Right cardiac atrium (tissue), 5 donors: ENCODE results near the gene TRIM29. TPM values are rescaled to one million over a fixed set of nuclear protein-coding genes. Genes with fewer than 3 reads are reported as not detected.
A peak's percentile ranks its signal among the peaks of the same experiment; 100 is the strongest.

Experiments
- ATAC-seq, 2 donors: fragments of 200-7000 bp; cut with Tn5 transposase; one replicate each; pipeline versions ENCODE4 v1.8.0 to v1.9.1; 2020; ENCODE audit warnings: moderate library complexity in 2 of 2, mild to moderate bottlenecking in 1 of 2
- DNase-seq, 3 donors: peaks; one replicate each; pipeline ENCODE4 v3.0.0-alpha.2; 2020
- H3K27ac ChIP-seq: one replicate; pipeline ENCODE4 v1.5.1; 2013; ENCODE audit warnings: mild to moderate bottlenecking, low read length, control low read depth, moderate library complexity
- H3K27me3 ChIP-seq: one replicate; pipeline ENCODE4 v1.6.1; 2013; ENCODE audit not compliant: control insufficient read depth, insufficient read depth
- H3K4me1 ChIP-seq: one replicate; pipeline ENCODE4 v1.6.1; 2013; ENCODE audit warnings: low read length; ENCODE audit not compliant: control insufficient read depth, insufficient read depth
- H3K4me3 ChIP-seq: one replicate; pipeline ENCODE4 v1.5.1; 2013; ENCODE audit warnings: low read length, control low read depth
- H3K9me3 ChIP-seq: one replicate; pipeline ENCODE4 v1.6.1; 2013; ENCODE audit warnings: low read length; ENCODE audit not compliant: control insufficient read depth
- WGBS: extraction: QIAGEN DNeasy Blood & Tissue Kit; methylation state at CpG from one replicate; pipeline ENCODE4 v1.1.7; 2013; 5-methylcytosine and 5-hydroxymethylcytosine counted together
- intact Hi-C, 4 donors: fragments of 100-400 bp; cut with DNase I; formaldehyde crosslinking; loops; one replicate each; pipeline versions ENCODE4 v1.11.0 to v1.14.0; 2022 to 2023
- polyA plus RNA-seq: library from polyadenylated mRNA; stranded (reverse); fragments of 200-250 nt; gene quantifications from one replicate; pipeline ENCODE4 v1.2.3, GENCODE V29; 2013
- total RNA-seq, 4 donors: library from RNA; stranded (reverse); fragmentation: NEBNext Ultra II Directional; extraction: Animal tissue kit (Norgen Biotek cat#: 25700); gene quantifications; one replicate each; pipeline ENCODE4 v1.2.1, GENCODE V29; 2021
- donor health status: healthy with polysubstance abuse.
- donor health status: DM: no; HTN: yes; CAD: no.
- donor health status: DM: no; HTN: no; CAD: no.
- donor health status: DM: no; HTN: yes; CAD: no; lungs with severe emphysema.
- donor health status: DM: yes; HTN: yes; CAD: no.

The TRIM29 gene
- total and polyA plus RNA-seq, 5 donors, result 0.16 to 0.34 TPM; not detected in 3

DNA sequence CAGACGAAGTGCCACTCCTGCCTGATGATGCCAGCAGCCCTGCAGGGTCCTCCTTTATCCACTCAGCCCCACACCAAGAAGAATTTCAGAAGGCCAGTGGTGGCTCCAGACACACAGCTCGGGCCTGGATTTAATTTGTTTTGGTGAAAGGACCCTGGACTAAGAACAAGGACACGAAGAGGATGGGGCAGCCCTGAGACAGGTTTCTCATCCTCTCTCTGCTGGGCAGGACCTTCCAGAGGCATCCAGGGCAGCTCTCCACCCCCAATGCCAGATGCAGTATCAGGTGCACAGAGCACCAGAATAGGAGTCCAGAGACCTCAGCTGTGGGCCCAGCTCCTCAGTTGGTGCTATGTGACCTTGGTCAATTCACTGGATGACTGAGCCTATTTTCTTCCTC lies 72.0 kb downstream of the TRIM29 start:
- DNase-seq, result no peak
- intact Hi-C loops, result no loop called here
- no peak for ATAC-seq
- no peaks in the 10 kb centered on the region for H3K27me3 ChIP-seq
- no peak overlapping the region for H3K4me3 ChIP-seq
- no peaks in the 10 kb centered on the region for H3K4me1 ChIP-seq
- no peaks in the 10 kb centered on the region for H3K9me3 ChIP-seq
- no peak overlapping the region for H3K27ac ChIP-seq
- WGBS, result 74% methylated on average over 3 of the region's 3 CpGs

DNA sequence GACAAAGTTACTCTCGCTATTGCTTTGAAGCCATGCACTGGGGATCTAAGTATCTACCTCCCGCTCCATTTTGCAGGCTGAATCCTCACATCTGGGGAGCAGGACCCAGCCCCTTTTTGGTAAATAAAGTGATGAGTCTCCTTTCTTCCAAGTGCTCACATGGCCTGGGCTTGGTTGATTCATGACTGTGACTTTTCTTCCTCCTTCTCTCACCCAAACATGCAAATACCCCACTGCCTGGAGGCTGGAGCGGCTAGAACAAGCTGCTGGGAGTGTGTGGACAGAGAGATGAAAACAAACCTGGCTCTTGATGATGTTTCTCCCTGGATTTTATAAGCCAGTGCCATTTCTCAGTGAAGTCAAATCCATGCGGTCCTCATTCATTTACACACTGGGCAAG lies 72.7 kb downstream of the TRIM29 start:
- Histone ChIP-seq H3K4me1 (no peaks in the 10 kb centered on the region), H3K27me3 (no peaks in the 10 kb centered on the region), H3K9me3 (no peaks in the 10 kb centered on the region), H3K27ac (no peak overlapping the region), H3K4me3 (no peak overlapping the region)
- ATAC-seq, result no peak
- intact Hi-C loops, result no loop called here
- WGBS, result 91% methylated on average over 4 of the region's 4 CpGs
- DNase-seq, result no peak

DNA sequence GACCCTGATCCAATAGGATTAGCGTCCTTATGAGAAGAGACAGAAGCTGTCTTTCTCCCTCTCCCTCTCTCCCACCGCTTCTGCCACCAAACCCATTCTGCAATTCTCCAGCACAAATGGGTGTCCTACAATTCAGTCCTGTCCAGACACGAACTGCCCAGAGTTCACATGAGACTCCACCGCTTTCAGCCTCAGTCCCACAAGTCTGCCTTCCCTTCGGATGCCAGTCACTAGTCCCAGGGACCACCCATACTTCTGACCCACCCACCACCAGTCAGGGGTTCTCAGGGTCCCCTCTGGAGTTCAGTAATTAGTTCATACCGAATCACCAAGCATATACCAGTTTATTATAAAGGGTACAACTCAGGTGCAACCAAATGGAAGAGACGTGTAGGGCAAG lies 73.6 kb downstream of the TRIM29 start:
- intact Hi-C loops, result no loop called here
- 88% methylated on average over 7 of the region's 7 CpGs for WGBS
- no peaks in the 10 kb centered on the region for H3K27me3 ChIP-seq
- no peak overlapping the region for H3K4me3 ChIP-seq
- no peaks in the 10 kb centered on the region for H3K9me3 ChIP-seq
- H3K4me1 ChIP-seq, result no peaks in the 10 kb centered on the region
- DNase-seq (no peak), ATAC-seq (no peak)
- H3K27ac ChIP-seq, result no peak overlapping the region

DNA sequence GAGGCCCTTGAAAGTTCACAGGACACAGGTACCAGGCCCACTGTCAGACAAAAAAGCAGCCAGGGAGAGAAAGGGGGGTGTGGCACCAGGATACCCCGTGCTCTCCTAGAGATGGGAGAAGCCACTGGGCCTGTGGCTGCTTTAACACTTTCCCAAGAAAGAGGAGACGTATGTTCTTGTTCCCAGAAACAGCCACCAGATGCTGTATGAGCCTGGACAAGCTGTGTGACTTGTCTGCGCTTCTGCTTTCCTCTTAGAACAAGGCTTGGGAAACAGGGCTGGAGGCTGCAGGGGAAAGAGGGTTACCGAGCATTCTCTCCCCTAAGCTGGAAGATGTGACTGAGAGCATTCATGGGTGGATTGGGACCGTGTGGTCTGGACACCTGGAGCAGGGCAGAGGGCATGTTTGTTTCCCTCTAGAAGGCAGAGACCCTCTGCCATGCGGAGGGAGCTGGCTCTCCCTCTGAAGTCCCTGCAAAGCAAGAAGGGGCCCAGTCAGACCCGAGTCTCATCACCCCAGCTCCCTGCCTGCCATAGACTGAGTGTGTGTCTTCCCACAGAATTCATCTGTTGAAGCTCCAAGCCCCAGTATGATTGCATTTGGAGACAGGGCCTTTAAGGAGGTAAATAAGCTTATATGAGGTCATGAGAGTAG lies 74.1 kb downstream of the TRIM29 start:
- 73% methylated on average over 7 of the region's 7 CpGs for WGBS
- H3K4me3 ChIP-seq, result no peak overlapping the region
- no peak for DNase-seq

DNA sequence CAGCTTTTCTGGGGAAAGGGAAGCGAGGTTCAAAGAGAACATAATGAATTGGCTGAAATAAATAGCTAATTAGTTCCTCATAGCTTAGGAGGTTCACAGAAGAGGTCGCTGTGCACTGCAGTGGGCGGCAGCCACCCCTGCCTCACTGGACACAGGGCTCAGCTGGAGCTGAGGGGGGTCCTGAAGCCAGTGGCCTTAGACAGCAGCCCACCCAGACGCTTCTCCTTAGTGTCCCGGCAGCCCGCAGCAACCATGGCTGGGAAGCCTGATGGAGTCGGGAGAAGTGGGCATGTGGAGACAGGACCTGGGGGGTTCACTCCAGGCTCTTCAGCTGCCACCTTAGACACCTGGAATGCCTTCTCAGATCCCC lies 75.4 kb downstream of the TRIM29 start:
- DNase-seq (no peak), ATAC-seq (no peak)
- 63% methylated on average over 7 of the region's 7 CpGs for WGBS

More for the DNA sequence above, 74.1 kb downstream of the TRIM29 start:
- H3K9me3 ChIP-seq, result no peaks in the 10 kb centered on the region
- H3K4me1 ChIP-seq, result no peaks in the 10 kb centered on the region
- H3K27ac ChIP-seq, result no peak overlapping the region
- no peaks in the 10 kb centered on the region for H3K27me3 ChIP-seq
- intact Hi-C loops, result no loop called here
- ATAC-seq, result no peak

DNA sequence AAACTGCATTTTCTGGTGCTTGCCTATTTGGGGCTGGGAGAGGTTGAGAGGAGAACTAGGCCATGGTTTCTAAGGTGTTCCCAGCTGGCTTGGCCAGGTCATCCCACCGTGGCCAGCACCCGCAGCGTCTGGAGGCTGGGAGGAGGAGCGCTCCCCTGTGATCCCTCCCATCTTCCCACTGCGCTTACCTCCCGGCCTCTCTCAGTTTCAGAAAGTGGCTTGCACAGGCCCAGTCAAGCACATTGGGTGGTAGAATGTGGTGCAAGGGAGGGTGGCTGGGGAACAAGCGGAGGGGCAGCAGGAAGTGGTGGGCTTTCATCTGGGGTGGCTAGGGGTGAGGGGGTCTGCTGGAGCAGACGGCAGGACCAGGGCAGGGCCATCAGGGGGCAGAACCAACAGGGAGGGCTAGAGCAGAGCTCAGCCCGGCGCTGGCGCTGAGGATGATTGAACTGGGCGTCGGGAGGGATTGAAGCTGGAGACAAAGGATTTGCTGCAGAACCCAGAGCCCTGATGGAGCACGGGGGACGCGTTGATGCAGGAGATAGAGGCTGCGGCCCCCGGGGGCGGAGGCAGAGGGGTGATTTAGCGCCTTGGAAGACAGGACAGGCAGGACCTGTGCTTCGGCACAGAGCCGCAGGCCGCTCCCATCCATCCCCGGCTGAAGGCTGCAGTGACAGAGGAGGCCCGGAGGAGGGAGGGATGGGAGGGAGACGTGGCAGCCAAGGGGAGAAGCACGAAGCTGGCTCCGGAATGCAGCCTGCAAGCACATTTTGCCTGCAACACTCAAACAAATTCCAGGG lies 76.0 kb downstream of the TRIM29 start:
- Histone ChIP-seq H3K4me3 (no peak overlapping the region), H3K27ac (no peak overlapping the region), H3K9me3 (no peaks in the 10 kb centered on the region), H3K4me1 (no peaks in the 10 kb centered on the region), H3K27me3 (no peaks in the 10 kb centered on the region)
- WGBS, result 50% methylated on average over 28 of the region's 28 CpGs
- intact Hi-C loops, result no loop called here
- DNase-seq (peak in 1 of 3 donors; percentile 63), ATAC-seq (peak in 1 of 2 donors; percentile 32)

More for the DNA sequence above, 75.4 kb downstream of the TRIM29 start:
- no peak overlapping the region for H3K27ac ChIP-seq
- H3K4me1 ChIP-seq, result no peaks in the 10 kb centered on the region
- intact Hi-C loops, result no loop called here
- no peak overlapping the region for H3K4me3 ChIP-seq
- H3K27me3 ChIP-seq, result no peaks in the 10 kb centered on the region
- no peaks in the 10 kb centered on the region for H3K9me3 ChIP-seq

Other genes with a start within 250 kb of the TRIM29 start
- gene OAF, start 72.9 kb upstream of the TRIM29 start, total RNA-seq, result 10 to 100 TPM; 21.6 to 57.1 (median 44.9) TPM
- 25.3 TPM for gene OAF, start 72.9 kb upstream of the TRIM29 start, polyA plus RNA-seq
- gene POU2F3, start 102.0 kb upstream of the TRIM29 start, total RNA-seq, result under 1 TPM in 3 of 4 donors, not detected in 1; 0.17 to 0.31 (median 0.22) TPM
- 0.05 TPM for gene POU2F3, start 102.0 kb upstream of the TRIM29 start, polyA plus RNA-seq
- gene TLCD5, start 187.2 kb upstream of the TRIM29 start, total RNA-seq, result 10 to 100 TPM; 15.7 to 21.3 (median 17.0) TPM
- gene TLCD5, start 187.2 kb upstream of the TRIM29 start, polyA plus RNA-seq, result 7.5 TPM
- 100 to 1,000 TPM in 2 of 4 donors, 10 to 100 TPM in 2; 93.1 to 112 (median 97.3) TPM for gene ARHGEF12, start 198.3 kb upstream of the TRIM29 start, total RNA-seq
- 26.1 TPM for gene ARHGEF12, start 198.3 kb upstream of the TRIM29 start, polyA plus RNA-seq